Kidney (tissue), 14 donors: ENCODE data around the gene INPP5D. TPM values are rescaled to one million over a fixed set of nuclear protein-coding genes. Genes with fewer than 3 reads are reported as not detected.

Experiments used
- DNase-seq, 5 donors: peaks; one replicate each; pipeline ENCODE4 v3.0.0-alpha.2; 2013 to 2020
- FAIRE-seq: peaks from 2 replicates; lab custom pipeline; 2012; peaks lifted over from hg19 to GRCh38; lab: Jason Lieb, UNC
- H3K27ac ChIP-seq, 2 donors: one replicate each; pipeline ENCODE4 v1.7.0; 2013; ENCODE audit warnings: low read depth in 2 of 2, low read length in 2 of 2, inconsistent platforms in 1 of 2
- H3K27me3 ChIP-seq: one replicate; pipeline ENCODE4 v1.7.1; 2013; ENCODE audit warnings: low read length, inconsistent platforms; ENCODE audit not compliant: control insufficient read depth, insufficient read depth
- H3K36me3 ChIP-seq, 3 donors: one replicate each; pipeline versions ENCODE4 v1.7.0 to v1.7.1; 2013; ENCODE audit warnings: low read length in 3 of 3, control low read depth in 1 of 3, inconsistent platforms in 1 of 3; ENCODE audit not compliant: insufficient read depth in 3 of 3, control insufficient read depth in 2 of 3
- H3K4me1 ChIP-seq, 3 donors: one replicate each; pipeline versions ENCODE4 v1.7.0 to v1.7.1; 2013; ENCODE audit warnings: low read length in 3 of 3, inconsistent platforms in 1 of 3, low read depth in 1 of 3; ENCODE audit not compliant: control insufficient read depth in 2 of 3, insufficient read depth in 2 of 3
- H3K4me3 ChIP-seq, 3 donors: one replicate each; pipeline versions ENCODE4 v1.7.0 to v1.8.1; 2013; ENCODE audit warnings: low read length in 3 of 3, control low read depth in 1 of 3, inconsistent platforms in 1 of 3
- H3K9ac ChIP-seq, 3 donors: one replicate each; pipeline versions ENCODE4 v1.7.0 to v1.7.1; 2013; ENCODE audit warnings: low read length in 3 of 3, control low read depth in 1 of 3, inconsistent platforms in 1 of 3
- H3K9me3 ChIP-seq, 3 donors: one replicate each; pipeline versions ENCODE4 v1.7.0 to v1.7.1; 2013; ENCODE audit warnings: low read length in 3 of 3, control low read depth in 1 of 3, inconsistent platforms in 1 of 3; ENCODE audit not compliant: control insufficient read depth in 2 of 3, insufficient read depth in 1 of 3
- CTCF ChIP-seq: IDR thresholded peaks from 3 replicates; pipeline ENCODE4 v1.5.1; 2012; ENCODE audit warnings: mild to moderate bottlenecking, moderate library complexity, borderline replicate concordance; ENCODE audit not compliant: insufficient read depth; ENCODE audit errors: extremely low read depth
- intact Hi-C: fragments of 100-400 bp; cut with DNase I; formaldehyde crosslinking; loops from one replicate; pipeline ENCODE4 v1.11.1; 2022
- polyA plus RNA-seq: library from polyadenylated mRNA; stranded (reverse); fragments of 350-450 nt; fragmentation: Illumina TruSeq; extraction: RNeasy Lipid Tissue Mini Kit (QIAGEN cat#74804); gene quantifications from one replicate; pipeline ENCODE4 v1.2.3, GENCODE V29; 2014; ENCODE audit warnings: low read depth, low replicate concordance; ENCODE audit not compliant: insufficient read depth
- total RNA-seq: library from RNA; stranded (reverse); fragmentation: NEBNext Ultra II Directional; extraction: Animal tissue kit (Norgen Biotek cat#: 25700); gene quantifications from one replicate; pipeline ENCODE4 v1.2.1, GENCODE V29; 2021
- donor health status: control.
- donor health status: control.
- donor health status: control.
- donor health status: control.
- donor health status: control.
- donor health status: DM: yes; HTN: yes; CAD: no.
- donor health status: Normal renal cell carcinoma (clear cell type).

INPP5D gene
- total and polyA plus RNA-seq, 2 donors from 2014 or later: 2.6 to 29.6 TPM

DNA sequence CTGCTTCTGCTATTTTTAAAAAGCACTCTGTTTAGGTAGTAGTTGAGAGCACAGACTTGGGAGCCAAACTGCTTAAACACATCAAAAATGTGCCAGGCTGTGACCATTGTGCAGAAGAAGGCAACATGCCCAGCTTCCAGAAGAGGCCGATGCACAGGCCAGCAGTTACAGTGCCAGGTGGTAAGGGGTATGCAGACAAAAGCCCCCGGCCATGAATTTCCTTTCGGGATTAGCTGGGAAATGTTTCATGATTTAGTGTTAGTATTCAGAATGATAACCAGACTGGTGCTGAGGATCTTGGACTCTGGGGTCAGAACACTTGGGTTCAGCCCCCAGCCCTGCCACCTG, 151.4 kb downstream of the INPP5D start:
- intact Hi-C loops: no loop called here
- H3K9ac ChIP-seq: no peak overlapping the region
- no peak overlapping the region for H3K4me3 ChIP-seq
- DNase-seq (no peak), FAIRE-seq (no peak)
- H3K36me3 ChIP-seq: no peaks in the 10 kb centered on the region
- no peaks in the 10 kb centered on the region for H3K9me3 ChIP-seq
- H3K27ac ChIP-seq: no peak overlapping the region
- no peak for TF ChIP-seq CTCF
- peaks cover 0 to 3% (median 0%) of the 10 kb centered on the region in 3 donors for H3K4me1 ChIP-seq
- H3K27me3 ChIP-seq: no peaks in the 10 kb centered on the region

DNA sequence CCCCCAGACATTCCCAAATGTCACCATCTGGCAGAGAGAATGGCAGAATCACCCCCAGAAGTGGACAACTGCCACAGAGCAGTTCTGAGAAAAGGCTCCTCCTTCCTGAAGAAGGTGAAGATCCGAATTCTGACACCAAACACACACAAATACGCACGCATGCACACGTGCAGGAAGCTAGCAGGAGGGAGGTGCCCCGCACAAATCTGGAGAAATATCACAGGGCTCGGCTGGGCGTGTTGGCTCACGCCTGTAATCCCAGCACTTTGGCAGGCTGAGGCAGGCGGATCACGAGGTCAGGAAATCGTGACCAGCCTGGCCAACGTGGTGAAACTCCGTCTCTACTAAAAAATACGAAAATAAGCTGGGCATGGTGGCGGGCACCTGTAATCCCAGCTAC, 152.9 kb downstream of the INPP5D start:
- Histone ChIP-seq H3K9ac (no peak overlapping the region), H3K4me1 (peaks cover 0 to 3% (median 0%) of the 10 kb centered on the region in 3 donors), H3K9me3 (no peaks in the 10 kb centered on the region), H3K36me3 (no peaks in the 10 kb centered on the region), H3K27me3 (no peaks in the 10 kb centered on the region), H3K4me3 (no peak overlapping the region), H3K27ac (no peak overlapping the region)
- intact Hi-C loops: no loop called here
- TF ChIP-seq CTCF: no peak
- FAIRE-seq (no peak), DNase-seq (no peak)

- H3K4me1 ChIP-seq: peaks cover 0 to 3% (median 0%) of the 10 kb centered on the region in 3 donors
- intact Hi-C loops: no loop called here
- no peak for TF ChIP-seq CTCF
- H3K27ac ChIP-seq: no peak overlapping the region
- H3K9ac ChIP-seq: no peak overlapping the region
- no peaks in the 10 kb centered on the region for H3K9me3 ChIP-seq
- H3K27me3 ChIP-seq: no peaks in the 10 kb centered on the region
- H3K36me3 ChIP-seq: no peaks in the 10 kb centered on the region
- FAIRE-seq (no peak), DNase-seq (no peak)
- no peak overlapping the region for H3K4me3 ChIP-seq
Measured at GRCh38 chr2:233213975-233214374, 153.8 kb downstream of the INPP5D start.

DNA sequence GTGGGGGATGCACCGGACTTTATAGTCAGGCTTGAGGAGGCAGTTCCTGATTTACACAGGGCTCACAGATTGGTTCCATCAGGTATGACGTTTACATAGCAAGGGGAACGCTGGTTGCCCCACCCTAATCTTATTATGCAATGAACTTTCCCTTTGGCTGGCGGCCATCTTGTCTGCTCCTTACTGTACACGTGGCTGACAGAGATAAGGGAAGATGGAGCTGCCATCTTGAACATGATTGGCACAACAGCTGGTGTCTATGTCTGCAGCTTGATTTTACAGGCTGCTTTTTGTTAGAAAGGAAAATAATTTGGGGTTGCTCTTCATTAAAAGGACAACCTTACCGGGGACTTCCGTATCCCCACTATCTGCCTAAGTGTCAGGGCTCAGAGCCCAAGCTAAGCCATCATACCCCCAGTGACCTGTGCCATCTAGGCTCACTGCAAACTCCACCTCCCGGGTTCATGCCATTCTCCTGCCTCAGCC, 157.8 kb downstream of the INPP5D start:
- H3K27me3 ChIP-seq: no peaks in the 10 kb centered on the region
- no peak for FAIRE-seq
- H3K36me3 ChIP-seq: no peaks in the 10 kb centered on the region
- no peaks in the 10 kb centered on the region for H3K9me3 ChIP-seq
- H3K4me3 ChIP-seq: no peak overlapping the region
- no peak for DNase-seq
- TF ChIP-seq CTCF: no peak
- intact Hi-C loops: no loop called here
- no peak overlapping the region for H3K9ac ChIP-seq
- no peak overlapping the region for H3K27ac ChIP-seq
- H3K4me1 ChIP-seq: no peaks in the 10 kb centered on the region
